Measurements from ENCODE around the gene CELF2. TPM values are rescaled to one million over a fixed set of nuclear protein-coding genes. Genes with fewer than 3 reads are reported as not detected.

The CELF2 gene
- total and polyA plus RNA-seq, 2 donors from 2014 or later = 1.7 to 39.2 TPM

- no peak overlapping the region for H3K9ac ChIP-seq (ENCODE audit: low read length in 3 of 3)
- H3K4me1 ChIP-seq (ENCODE audit: control insufficient read depth in 2 of 3, insufficient read depth in 2 of 3, low read depth in 1 of 3, low read length in 3 of 3) = no peaks in the 10 kb centered on the region
- peaks cover 8% of the 10 kb centered on the region for H3K27me3 ChIP-seq (ENCODE audit: control insufficient read depth, insufficient read depth, low read length)
- no peak overlapping the region for H3K27ac ChIP-seq (ENCODE audit: low read depth in 2 of 2, low read length in 2 of 2)
- TF ChIP-seq CTCF (IDR thresholded peaks at IDR 0.05; ENCODE audit: borderline replicate concordance, extremely low read depth, insufficient read depth) = no peak
- DNase-seq (no peak), FAIRE-seq (no peak)
- no peak overlapping the region for H3K4me3 ChIP-seq (ENCODE audit: low read length in 3 of 3)
- intact Hi-C loops (cut with DNase I) = no loop called here
- H3K36me3 ChIP-seq (ENCODE audit: control insufficient read depth in 2 of 3, insufficient read depth in 3 of 3, low read length in 3 of 3) = no peaks in the 10 kb centered on the region
- no peaks in the 10 kb centered on the region for H3K9me3 ChIP-seq (ENCODE audit: control insufficient read depth in 2 of 3, insufficient read depth in 1 of 3, low read length in 3 of 3)
Observed at GRCh38 chr10:11025978-11026377, 8.3 kb downstream of the CELF2 start.

- no peak for TF ChIP-seq CTCF (IDR thresholded peaks at IDR 0.05; ENCODE audit: borderline replicate concordance, extremely low read depth, insufficient read depth)
- Histone ChIP-seq H3K27ac (ENCODE audit: low read depth in 2 of 2, low read length in 2 of 2) (no peak overlapping the region), H3K9me3 (ENCODE audit: control insufficient read depth in 2 of 3, insufficient read depth in 1 of 3, low read length in 3 of 3) (no peaks in the 10 kb centered on the region), H3K9ac (ENCODE audit: low read length in 3 of 3) (no peak overlapping the region), H3K36me3 (ENCODE audit: control insufficient read depth in 2 of 3, insufficient read depth in 3 of 3, low read length in 3 of 3) (no peaks in the 10 kb centered on the region), H3K4me1 (ENCODE audit: control insufficient read depth in 2 of 3, insufficient read depth in 2 of 3, low read depth in 1 of 3, low read length in 3 of 3) (no peaks in the 10 kb centered on the region), H3K27me3 (ENCODE audit: control insufficient read depth, insufficient read depth, low read length) (peaks cover under 1% of the 10 kb centered on the region), H3K4me3 (ENCODE audit: low read length in 3 of 3) (no peak overlapping the region)
- intact Hi-C loops (cut with DNase I) = no loop called here
- FAIRE-seq = no peak
- no peak for DNase-seq
Observed at GRCh38 chr10:11026773-11027172, 9.1 kb downstream of the CELF2 start.

- H3K9ac ChIP-seq (ENCODE audit: low read length in 3 of 3) = no peak overlapping the region
- H3K4me1 ChIP-seq (ENCODE audit: control insufficient read depth in 2 of 3, insufficient read depth in 2 of 3, low read depth in 1 of 3, low read length in 3 of 3) = no peaks in the 10 kb centered on the region
- intact Hi-C loops (cut with DNase I) = no loop called here
- no peaks in the 10 kb centered on the region for H3K9me3 ChIP-seq (ENCODE audit: control insufficient read depth in 2 of 3, insufficient read depth in 1 of 3, low read length in 3 of 3)
- H3K4me3 ChIP-seq (ENCODE audit: low read length in 3 of 3) = no peak overlapping the region
- FAIRE-seq (no peak), DNase-seq (no peak)
- no peaks in the 10 kb centered on the region for H3K27me3 ChIP-seq (ENCODE audit: control insufficient read depth, insufficient read depth, low read length)
- H3K36me3 ChIP-seq (ENCODE audit: control insufficient read depth in 2 of 3, insufficient read depth in 3 of 3, low read length in 3 of 3) = no peaks in the 10 kb centered on the region
- no peak overlapping the region for H3K27ac ChIP-seq (ENCODE audit: low read depth in 2 of 2, low read length in 2 of 2)
- TF ChIP-seq CTCF (IDR thresholded peaks at IDR 0.05; ENCODE audit: borderline replicate concordance, extremely low read depth, insufficient read depth) = no peak
Observed at GRCh38 chr10:11034762-11035161, 17.1 kb downstream of the CELF2 start.

GRCh38 chr10:11035301-11035991, 17.8 kb downstream of the CELF2 start:
- no peaks in the 10 kb centered on the region for H3K36me3 ChIP-seq (ENCODE audit: control insufficient read depth in 2 of 3, insufficient read depth in 3 of 3, low read length in 3 of 3)
- no peak for FAIRE-seq
- no peak overlapping the region for H3K9ac ChIP-seq (ENCODE audit: low read length in 3 of 3)
- TF ChIP-seq CTCF (IDR thresholded peaks at IDR 0.05; ENCODE audit: borderline replicate concordance, extremely low read depth, insufficient read depth) = no peak
- H3K9me3 ChIP-seq (ENCODE audit: control insufficient read depth in 2 of 3, insufficient read depth in 1 of 3, low read length in 3 of 3) = no peaks in the 10 kb centered on the region
- H3K27ac ChIP-seq (ENCODE audit: low read depth in 2 of 2, low read length in 2 of 2) = no peak overlapping the region
- intact Hi-C loops (cut with DNase I) = no loop called here
- H3K4me1 ChIP-seq (ENCODE audit: control insufficient read depth in 2 of 3, insufficient read depth in 2 of 3, low read depth in 1 of 3, low read length in 3 of 3) = no peaks in the 10 kb centered on the region
- no peaks in the 10 kb centered on the region for H3K27me3 ChIP-seq (ENCODE audit: control insufficient read depth, insufficient read depth, low read length)
- DNase-seq = no peak
- H3K4me3 ChIP-seq (ENCODE audit: low read length in 3 of 3) = no peak overlapping the region

All from kidney (tissue), 14 donors.